ENCODE data around the gene OSBPL3.
"Not testable (repeated sequence)": the region's sequence is repeated elsewhere in the genome, so short reads cannot be mapped to it uniquely, and the experiment has no call there.

Gene OSBPL3

GRCh38 chr7:25024066-25024465, 44.1 kb upstream of the OSBPL3 start:
- no peaks in the 10 kb centered on the region for H3K27me3 ChIP-seq (replicated peaks; ENCODE audit: control insufficient read depth, insufficient read depth, low read length)
- no peak for DNase-seq (ENCODE audit: extremely low read depth, insufficient read length)
- TF ChIP-seq CTCF (IDR thresholded peaks at IDR 0.05; ENCODE audit: insufficient read depth, low read length, poor library complexity, severe bottlenecking) = no peak
- H3K36me3 ChIP-seq (ENCODE audit: control insufficient read depth, insufficient read depth, low read length) = no peaks in the 10 kb centered on the region
- H3K4me3 ChIP-seq (replicated peaks; ENCODE audit: low read depth, low read length) = no peak overlapping the region

GRCh38 chr7:25017671-25018070, 37.7 kb upstream of the OSBPL3 start:
- DNase-seq (ENCODE audit: extremely low read depth, insufficient read length); H3K36me3 ChIP-seq (ENCODE audit: control insufficient read depth, insufficient read depth, low read length); H3K4me3 ChIP-seq (replicated peaks; ENCODE audit: low read depth, low read length); H3K27me3 ChIP-seq (replicated peaks; ENCODE audit: control insufficient read depth, insufficient read depth, low read length): not testable (repeated sequence)

- H3K36me3 ChIP-seq (ENCODE audit: control insufficient read depth, insufficient read depth, low read length) = no peaks in the 10 kb centered on the region
- DNase-seq (ENCODE audit: extremely low read depth, insufficient read length) = no peak
- no peak for TF ChIP-seq CTCF (IDR thresholded peaks at IDR 0.05; ENCODE audit: insufficient read depth, low read length, poor library complexity, severe bottlenecking)
Observed at GRCh38 chr7:25014756-25015155, 34.8 kb upstream of the OSBPL3 start.

GRCh38 chr7:25012710-25013109, 32.7 kb upstream of the OSBPL3 start:
- not testable (repeated sequence) for H3K27me3 ChIP-seq (replicated peaks; ENCODE audit: control insufficient read depth, insufficient read depth, low read length); H3K36me3 ChIP-seq (ENCODE audit: control insufficient read depth, insufficient read depth, low read length); DNase-seq (ENCODE audit: extremely low read depth, insufficient read length); H3K4me3 ChIP-seq (replicated peaks; ENCODE audit: low read depth, low read length)

More at GRCh38 chr7:25014756-25015155, 34.8 kb upstream of the OSBPL3 start:
- Histone ChIP-seq H3K4me3 (replicated peaks; ENCODE audit: low read depth, low read length) (no peak overlapping the region), H3K27me3 (replicated peaks; ENCODE audit: control insufficient read depth, insufficient read depth, low read length) (no peaks in the 10 kb centered on the region)

- DNase-seq (ENCODE audit: extremely low read depth, insufficient read length) = no peak
- no peaks in the 10 kb centered on the region for H3K27me3 ChIP-seq (replicated peaks; ENCODE audit: control insufficient read depth, insufficient read depth, low read length)
- H3K36me3 ChIP-seq (ENCODE audit: control insufficient read depth, insufficient read depth, low read length) = no peaks in the 10 kb centered on the region
- no peak for TF ChIP-seq CTCF (IDR thresholded peaks at IDR 0.05; ENCODE audit: insufficient read depth, low read length, poor library complexity, severe bottlenecking)
- H3K4me3 ChIP-seq (replicated peaks; ENCODE audit: low read depth, low read length) = no peak overlapping the region
Observed at GRCh38 chr7:25012254-25012653, 32.3 kb upstream of the OSBPL3 start.

- H3K27me3 ChIP-seq (replicated peaks; ENCODE audit: control insufficient read depth, insufficient read depth, low read length) = no peaks in the 10 kb centered on the region; the same call in 1 of the 2 replicates
- H3K36me3 ChIP-seq (ENCODE audit: control insufficient read depth, insufficient read depth, low read length) = no peaks in the 10 kb centered on the region
- no peak for DNase-seq (ENCODE audit: extremely low read depth, insufficient read length)
- no peak for TF ChIP-seq CTCF (IDR thresholded peaks at IDR 0.05; ENCODE audit: insufficient read depth, low read length, poor library complexity, severe bottlenecking)
- no peak overlapping the region for H3K4me3 ChIP-seq (replicated peaks; ENCODE audit: low read depth, low read length)
Observed at GRCh38 chr7:25009257-25009656, 29.3 kb upstream of the OSBPL3 start.

- Histone ChIP-seq H3K36me3 (ENCODE audit: control insufficient read depth, insufficient read depth, low read length) (no peaks in the 10 kb centered on the region), H3K4me3 (replicated peaks; ENCODE audit: low read depth, low read length) (no peak overlapping the region), H3K27me3 (replicated peaks; ENCODE audit: control insufficient read depth, insufficient read depth, low read length) (no peaks in the 10 kb centered on the region; the same call in 1 of the 2 replicates)
- TF ChIP-seq CTCF (IDR thresholded peaks at IDR 0.05; ENCODE audit: insufficient read depth, low read length, poor library complexity, severe bottlenecking) = no peak
- DNase-seq (ENCODE audit: extremely low read depth, insufficient read length) = no peak
Observed at GRCh38 chr7:25007668-25008067, 27.7 kb upstream of the OSBPL3 start.

Measured in GM06990 (cell line).